Panc1 (cell line): ENCODE data around the gene GALC.

ENCODE experiments used
- CTCF ChIP-seq: fragments of 450-650 bp; IDR thresholded peaks from 2 replicates; pipeline ENCODE4 v1.5.1; 2017; ENCODE audit warnings: mild to moderate bottlenecking
- POLR2AphosphoS5 ChIP-seq: IDR thresholded peaks from 2 replicates; pipeline ENCODE4 v1.6.1; 2012; ENCODE audit warnings: mild to moderate bottlenecking, low read depth, low read length, moderate library complexity
- REST ChIP-seq, 2 experiments: IDR thresholded peaks; 2 replicates each; pipeline ENCODE4 v1.6.1; 2011 to 2012; ENCODE audit warnings: low read depth in 2 of 2, control low read depth in 1 of 2, low read length in 1 of 2, mild to moderate bottlenecking in 1 of 2, moderate library complexity in 1 of 2; ENCODE audit not compliant: insufficient read depth in 1 of 2
- TCF7L2 ChIP-seq: IDR thresholded peaks from 2 replicates; pipeline ENCODE4 v1.6.1; 2011; ENCODE audit warnings: mild to moderate bottlenecking, low read depth, low read length, inconsistent platforms

- no peak for TF ChIP-seq CTCF
- 0 out of 2 replicates have a peak, but pooled peaks have one; percentile 24 for TF ChIP-seq POLR2AphosphoS5
- no peak for TF ChIP-seq TCF7L2
- no peak for TF ChIP-seq REST (IDR thresholded peaks at IDR 0.05; ENCODE audit: insufficient read depth in 1 of 2, low read depth in 2 of 2, low read length in 1 of 2)
These were observed at the start of gene GALC for GRCh38 chr14:87992718-87993628.
